ENCODE measurements around the gene FARS2. TPM values are rescaled to one million over a fixed set of nuclear protein-coding genes. Genes with fewer than 3 reads are reported as not detected.

Gene FARS2
- total RNA-seq, 4 donors from 2014 or later: 2.6 to 21.9 (median 15.0) TPM

DNA sequence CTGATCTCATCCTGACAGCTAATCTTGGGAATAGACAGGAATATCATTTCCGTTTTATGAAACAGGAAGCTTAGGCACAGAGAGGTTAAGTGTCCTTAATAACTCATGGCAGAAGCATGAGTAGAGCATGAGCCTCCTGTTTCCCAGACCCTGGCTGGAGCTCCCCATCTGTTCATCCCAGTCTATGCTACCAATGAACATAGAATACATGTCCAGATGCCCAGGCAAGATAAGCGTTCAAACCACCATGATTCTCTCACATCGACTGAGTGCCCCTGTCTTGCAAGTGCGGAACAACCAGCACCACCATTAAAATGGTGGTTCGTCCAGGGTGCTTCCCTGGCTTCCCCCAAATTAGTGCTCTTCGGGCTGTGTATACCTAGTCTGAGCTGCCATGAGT is 217.1 kb downstream of the FARS2 start:
- no peak for DNase-seq
- in situ Hi-C loops (cut with MboI; ENCODE audit: low pct_ligation_motif_present in 1 of 4, low pct_unique_long_range_greater_than_20kb in 1 of 4, low sequenced_read_pairs in 3 of 4) (no loop called here), intact Hi-C loops (cut with DNase I; ENCODE audit: low total_unique reads) (no loop called here)
- Histone ChIP-seq H3K27me3 (no peaks in the 10 kb centered on the region), H3K9me3 (no peaks in the 10 kb centered on the region), H3K27ac (no peak overlapping the region), H3K4me3 (no peak overlapping the region), H3K36me3 (no peaks in the 10 kb centered on the region), H3K4me1 (peaks cover 0 to 4% (median 0%) of the 10 kb centered on the region in 4 donors)
- 93 to 100% methylated on average over 1 to 6 of the region's 6 CpGs for WGBS, 2 donors (ENCODE audit: low coverage in 1 of 2)
- TF ChIP-seq POLR2AphosphoS5 (IDR thresholded peaks at IDR 0.05) (no peak), EP300 (IDR thresholded peaks at IDR 0.05; ENCODE audit: low read depth) (no peak), CTCF (IDR thresholded peaks at IDR 0.05) (no peak), POLR2A (IDR thresholded peaks at IDR 0.05) (no peak)

DNA sequence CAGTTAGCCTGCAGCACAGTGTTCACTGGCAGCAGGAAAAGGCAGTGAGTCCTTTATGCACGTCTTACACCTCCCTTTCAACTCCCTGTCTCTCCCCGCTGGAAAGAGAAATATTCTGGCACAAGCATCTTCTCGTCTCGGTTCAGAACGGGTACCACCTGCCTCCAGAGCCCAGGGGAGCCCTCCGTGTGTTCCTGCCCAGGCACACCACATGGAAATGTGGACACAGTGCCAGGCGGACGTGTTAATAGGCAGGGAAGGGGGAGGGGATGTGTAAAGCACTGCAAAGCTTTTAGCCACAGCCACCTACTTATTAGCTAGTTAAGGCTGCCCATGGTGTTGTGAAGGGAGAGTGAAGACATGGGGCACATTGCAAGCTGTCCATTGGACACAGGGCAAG is 219.7 kb downstream of the FARS2 start:
- Histone ChIP-seq H3K9me3 (no peaks in the 10 kb centered on the region), H3K27ac (no peak overlapping the region), H3K27me3 (no peaks in the 10 kb centered on the region), H3K4me1 (peaks cover 0 to 4% (median 0%) of the 10 kb centered on the region in 4 donors), H3K36me3 (no peaks in the 10 kb centered on the region), H3K4me3 (no peak overlapping the region)
- in situ Hi-C loops (cut with MboI; ENCODE audit: low pct_ligation_motif_present in 1 of 4, low pct_unique_long_range_greater_than_20kb in 1 of 4, low sequenced_read_pairs in 3 of 4) (no loop called here), intact Hi-C loops (cut with DNase I; ENCODE audit: low total_unique reads) (no loop called here)
- TF ChIP-seq POLR2AphosphoS5 (IDR thresholded peaks at IDR 0.05) (no peak), POLR2A (IDR thresholded peaks at IDR 0.05) (no peak), CTCF (IDR thresholded peaks at IDR 0.05) (no peak), EP300 (IDR thresholded peaks at IDR 0.05; ENCODE audit: low read depth) (no peak)
- 64 to 80% methylated on average over 8 of the region's 8 CpGs for WGBS, 2 donors (ENCODE audit: low coverage in 1 of 2)
- DNase-seq: no peak

- Histone ChIP-seq H3K27me3 (no peaks in the 10 kb centered on the region), H3K9me3 (no peaks in the 10 kb centered on the region), H3K36me3 (no peaks in the 10 kb centered on the region), H3K4me1 (peaks cover 0 to 4% (median 0%) of the 10 kb centered on the region in 4 donors), H3K27ac (no peak overlapping the region), H3K4me3 (no peak overlapping the region)
- in situ Hi-C loops (cut with MboI; ENCODE audit: low pct_ligation_motif_present in 1 of 4, low pct_unique_long_range_greater_than_20kb in 1 of 4, low sequenced_read_pairs in 3 of 4): no loop called here
- no peak for DNase-seq
- WGBS, 2 donors (ENCODE audit: low coverage in 1 of 2): 92 to 93% methylated on average over 5 to 9 of the region's 9 CpGs
- intact Hi-C loops (cut with DNase I; ENCODE audit: low total_unique reads): no loop called here
- TF ChIP-seq CTCF (IDR thresholded peaks at IDR 0.05): no peak
- TF ChIP-seq EP300 (IDR thresholded peaks at IDR 0.05; ENCODE audit: low read depth): no peak
- TF ChIP-seq POLR2A (IDR thresholded peaks at IDR 0.05): no peak
- no peak for TF ChIP-seq POLR2AphosphoS5 (IDR thresholded peaks at IDR 0.05)
Observed at GRCh38 chr6:5481750-5482149, 220.4 kb downstream of the FARS2 start.

GRCh38 chr6:5482619-5483018 is 221.3 kb downstream of the FARS2 start:
- intact Hi-C loops (cut with DNase I; ENCODE audit: low total_unique reads): no loop called here
- Histone ChIP-seq H3K4me1 (peaks cover 0 to 4% (median 0%) of the 10 kb centered on the region in 4 donors), H3K27me3 (no peaks in the 10 kb centered on the region), H3K36me3 (no peaks in the 10 kb centered on the region), H3K4me3 (no peak overlapping the region), H3K9me3 (no peaks in the 10 kb centered on the region), H3K27ac (no peak overlapping the region)
- in situ Hi-C loops (cut with MboI; ENCODE audit: low pct_ligation_motif_present in 1 of 4, low pct_unique_long_range_greater_than_20kb in 1 of 4, low sequenced_read_pairs in 3 of 4): no loop called here
- WGBS, 2 donors (ENCODE audit: low coverage in 1 of 2): 92 to 94% methylated on average over 2 to 3 of the region's 3 CpGs
- TF ChIP-seq POLR2AphosphoS5 (IDR thresholded peaks at IDR 0.05): no peak
- TF ChIP-seq EP300 (IDR thresholded peaks at IDR 0.05; ENCODE audit: low read depth): no peak
- no peak for TF ChIP-seq POLR2A (IDR thresholded peaks at IDR 0.05)
- TF ChIP-seq CTCF (IDR thresholded peaks at IDR 0.05): no peak
- no peak for DNase-seq

Measured in transverse colon (tissue), 4 donors.